Dedifferentiated amniotic fluid mesenchymal stem cell (primary cell): Measurements from ENCODE around the gene SRBD1.
A peak's percentile ranks its signal among the peaks of the same experiment; 100 is the strongest.

ENCODE experiments used
- DNase-seq: peaks from one replicate; pipeline ENCODE4 v3.0.0-alpha.2; 2016; ENCODE audit errors: extremely low spot score

Gene SRBD1

GRCh38 chr2:45370369-45370768, 240.7 kb downstream of the SRBD1 start:
- peak; percentile 50 for DNase-seq

GRCh38 chr2:45368792-45369191, 242.3 kb downstream of the SRBD1 start:
- DNase-seq, result no peak

DNA sequence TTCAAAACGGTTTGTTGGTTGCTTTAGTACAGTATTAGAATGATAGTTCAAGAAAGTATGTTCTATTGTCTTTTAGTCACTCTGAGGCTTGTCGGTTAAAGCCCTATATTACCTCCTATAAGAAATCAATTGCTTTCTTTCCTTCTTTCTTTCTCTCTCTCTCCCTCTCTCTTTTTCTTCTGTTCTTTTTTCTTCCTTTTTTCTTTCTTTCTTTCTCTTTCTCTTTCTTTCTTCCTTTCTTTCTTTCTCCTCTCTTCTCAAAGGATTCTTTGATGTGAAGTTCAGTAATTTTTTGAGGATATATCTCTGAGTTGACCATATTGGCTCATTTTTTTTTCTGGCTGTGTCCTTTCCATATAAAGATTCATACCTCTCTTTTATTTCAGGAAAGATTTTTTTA, 249.4 kb downstream of the SRBD1 start:
- DNase-seq, result no peak

- no peak for DNase-seq
These were observed 256.3 kb downstream of the SRBD1 start for GRCh38 chr2:45354776-45355175.

- peak; percentile 76 for DNase-seq
These were observed 257.2 kb downstream of the SRBD1 start for GRCh38 chr2:45353879-45354278.

DNA sequence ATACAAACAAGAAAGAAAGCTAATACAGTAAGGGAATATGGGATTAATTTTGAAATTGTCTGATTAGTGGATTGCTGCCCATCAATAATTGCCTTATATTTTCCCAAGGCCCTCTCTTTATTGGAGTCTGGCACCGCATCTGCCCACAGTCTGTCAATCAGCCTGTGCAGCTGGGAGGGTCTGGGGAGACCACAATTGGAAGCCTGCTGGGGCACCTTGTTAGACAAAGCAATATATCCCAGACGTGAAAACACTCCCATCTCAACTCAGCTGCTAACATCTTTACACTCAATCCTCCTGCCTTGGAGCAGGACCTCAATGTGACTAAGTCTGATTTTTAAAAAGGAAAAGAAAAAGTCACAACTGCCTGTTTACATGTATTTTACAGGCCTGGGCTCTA, 258.6 kb downstream of the SRBD1 start:
- no peak for DNase-seq

DNA sequence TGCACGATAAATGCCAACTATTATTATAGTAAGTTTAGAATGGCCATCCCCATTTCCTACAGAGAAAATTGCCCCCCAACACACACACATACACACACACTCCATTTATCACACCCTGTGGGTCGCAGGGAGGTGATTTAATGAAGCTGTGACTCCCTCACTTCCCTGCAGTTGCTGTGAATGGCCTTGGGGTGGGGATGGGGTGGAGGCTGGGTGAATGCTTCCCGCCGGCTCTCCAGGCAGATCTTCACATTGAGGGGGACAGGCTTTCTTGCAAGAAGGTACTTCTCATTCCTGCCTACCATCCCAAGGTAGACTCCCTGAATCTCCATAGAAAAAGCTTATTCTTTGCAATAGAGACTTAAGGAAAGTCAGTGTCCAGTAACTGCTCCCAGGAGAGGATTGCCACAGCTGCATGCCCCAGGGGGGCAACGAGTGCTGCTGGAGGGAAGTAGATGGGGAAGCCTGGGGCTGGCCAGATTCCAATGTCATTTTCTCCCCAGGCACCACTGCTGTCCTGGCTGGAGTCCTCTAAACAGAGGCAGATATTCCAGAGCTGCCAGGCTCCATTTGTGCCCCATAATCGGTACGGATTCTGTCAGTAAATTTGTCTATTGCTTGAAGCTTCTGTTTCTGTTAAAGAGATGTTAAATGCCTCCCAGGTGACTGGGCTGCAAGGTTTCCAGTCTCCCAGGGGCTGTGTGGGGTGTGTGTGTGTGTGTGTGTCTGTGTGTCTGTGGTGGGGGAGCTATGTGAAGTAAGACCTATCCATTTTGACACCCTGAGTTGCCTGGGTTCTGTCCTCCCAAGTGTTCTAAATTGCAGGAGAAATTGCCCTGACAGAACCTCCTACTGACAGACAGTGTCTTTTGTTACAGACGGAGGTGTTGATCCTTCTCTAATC, 265.5 kb downstream of the SRBD1 start:
- no peak for DNase-seq

- no peak for DNase-seq
These were observed 266.6 kb downstream of the SRBD1 start for GRCh38 chr2:45344502-45344901.

GRCh38 chr2:45344071-45344470, 267.0 kb downstream of the SRBD1 start:
- DNase-seq, result no peak

DNA sequence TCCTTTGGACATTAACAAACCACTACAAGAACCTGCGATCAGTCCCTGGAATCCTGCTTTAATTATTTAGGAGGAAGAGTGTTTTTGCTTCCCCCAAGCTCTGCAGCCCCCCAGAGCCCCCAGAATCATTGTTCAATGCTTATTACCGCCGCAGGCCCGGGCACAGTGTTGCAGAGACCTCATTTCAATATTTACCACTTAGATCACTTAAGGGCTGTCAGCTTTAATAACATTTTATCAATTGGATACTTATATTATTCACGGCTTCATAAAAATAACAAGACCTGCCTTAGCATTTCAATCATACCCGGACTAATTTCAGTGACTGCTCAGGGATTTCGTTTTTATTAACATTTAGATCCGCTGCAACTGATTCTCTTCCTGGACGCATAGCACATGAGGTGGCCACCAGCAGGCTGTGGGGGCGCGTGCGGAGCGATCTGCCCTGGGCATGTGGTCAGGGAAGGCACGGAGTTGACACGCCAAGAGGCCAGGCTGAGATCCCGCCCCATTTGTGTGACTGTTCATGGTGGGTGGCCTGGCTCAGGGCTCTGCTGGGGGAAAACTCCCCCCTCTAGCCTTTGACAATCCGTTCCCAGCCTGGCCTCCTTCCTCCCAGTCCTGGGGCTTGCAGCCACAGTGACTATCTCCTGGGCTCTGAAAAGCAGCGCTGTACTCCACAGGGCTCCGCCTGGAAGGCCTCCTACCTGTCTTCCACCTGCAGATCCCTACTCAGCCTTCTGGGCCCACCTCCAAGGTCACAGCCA, 267.6 kb downstream of the SRBD1 start:
- no peak for DNase-seq

GRCh38 chr2:45340318-45340717, 270.7 kb downstream of the SRBD1 start:
- no peak for DNase-seq

- DNase-seq, result no peak
These were observed 271.8 kb downstream of the SRBD1 start for GRCh38 chr2:45339253-45339652.
